Vagina (tissue), 2 donors: ENCODE results near the gene UNKL.

Experiments used
- CTCF ChIP-seq, 3 experiments: fragments of 450-650 bp in 2 of 3; fragments of 200-600 bp in 1 of 3; sonication (generic) in 1 of 3; IDR thresholded peaks; one replicate each; pipeline ENCODE4 v1.5.1; 2017 to 2019; ENCODE audit warnings: antibody characterized with exemption in 3 of 3, mild to moderate bottlenecking in 2 of 3, moderate library complexity in 2 of 3
- POLR2AphosphoS5 ChIP-seq, 2 donors: sonication (generic); formaldehyde crosslinking; IDR thresholded peaks; one replicate each; pipeline ENCODE4 v1.9.0; 2017; ENCODE audit warnings: antibody characterized with exemption in 2 of 2, mild to moderate bottlenecking in 2 of 2, low read depth in 1 of 2; ENCODE audit not compliant: insufficient read depth in 1 of 2

DNA sequence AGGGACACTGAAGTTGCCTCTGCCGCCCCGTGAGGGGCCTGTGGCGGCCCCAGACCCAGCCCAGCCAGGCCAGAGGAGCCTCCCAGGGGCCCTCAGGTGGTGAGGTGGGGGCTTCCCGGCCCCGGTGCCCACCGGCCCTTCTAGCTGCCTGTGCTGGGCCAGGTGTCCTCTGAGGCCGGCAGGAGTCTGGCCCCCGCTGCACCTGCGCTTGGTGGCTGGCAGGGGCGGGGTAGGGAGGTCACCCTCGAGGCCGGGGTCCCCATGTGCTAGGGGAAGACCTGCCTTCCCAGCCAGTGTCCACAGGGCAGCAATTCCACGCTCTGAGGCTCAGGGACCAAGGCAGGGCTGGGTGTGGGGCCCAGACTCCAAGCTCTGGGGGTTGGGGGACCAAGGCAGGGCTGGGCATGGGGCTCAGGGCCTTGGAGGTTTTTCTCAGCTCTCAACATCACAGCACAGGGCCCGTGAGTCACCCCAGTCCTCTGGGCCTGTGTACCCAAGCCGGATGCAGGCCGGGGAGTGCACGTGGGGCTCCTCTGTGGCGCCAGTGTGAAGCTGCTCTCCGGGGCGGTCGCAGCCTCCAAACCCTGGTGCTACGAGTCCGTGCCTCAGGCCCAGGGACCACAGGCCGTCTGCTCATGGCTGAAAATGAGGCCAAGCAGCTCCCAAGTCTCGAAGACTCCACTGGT, 31.2 kb upstream of the UNKL start:
- TF ChIP-seq POLR2AphosphoS5 (IDR thresholded peaks at IDR 0.05; ENCODE audit: insufficient read depth in 1 of 2, low read depth in 1 of 2), result no peak
- TF ChIP-seq CTCF (IDR thresholded peaks at IDR 0.05), result no peak
